Stomach (tissue), 9 donors: ENCODE data around the gene SH3GLB1. TPM values are rescaled to one million over a fixed set of nuclear protein-coding genes. Genes with fewer than 3 reads are reported as not detected.

Source experiments
- DNase-seq, 2 donors: peaks; one replicate each; pipeline versions ENCODE4 v3.0.0 to v3.0.0-alpha.2; 2013 to 2019
- H3K27ac ChIP-seq, 5 donors: fragments of 200-600 bp in 4 of 5; sonication (generic) in 4 of 5; one replicate each; pipeline ENCODE4 v1.5.1; 2013 to 2019; ENCODE audit warnings: mild to moderate bottlenecking in 1 of 5, moderate library complexity in 1 of 5
- H3K27me3 ChIP-seq, 3 donors: fragments of 200-600 bp; sonication (generic); one replicate each; pipeline ENCODE4 v1.5.1; 2017 to 2019; ENCODE audit warnings: mixed run types in 1 of 3
- H3K36me3 ChIP-seq, 4 donors: fragments of 200-600 bp; sonication (generic); 1 replicate in 3 of 4; 2 replicates in 1 of 4; pipeline ENCODE4 v1.5.1; 2016 to 2019
- H3K4me1 ChIP-seq, 4 donors: fragments of 200-600 bp; sonication (generic); one replicate each; pipeline ENCODE4 v1.5.1; 2016 to 2019
- H3K4me3 ChIP-seq, 4 donors: fragments of 200-600 bp; sonication (generic) in 3 of 4; one replicate each; pipeline ENCODE4 v1.5.1; 2016 to 2019; ENCODE audit warnings: mild to moderate bottlenecking in 1 of 4
- H3K9me3 ChIP-seq, 4 donors: fragments of 200-600 bp; sonication (generic); one replicate each; pipeline ENCODE4 v1.5.1; 2016 to 2019
- EP300 ChIP-seq: sonication (generic); formaldehyde crosslinking; IDR thresholded peaks from one replicate; pipeline ENCODE4 v1.6.1; 2017; ENCODE audit warnings: antibody characterized with exemption
- POLR2A ChIP-seq, 4 donors: fragments of 450-650 bp; IDR thresholded peaks; one replicate each; pipeline ENCODE4 v1.6.1; 2016; ENCODE audit warnings: antibody characterized with exemption in 4 of 4, control low read depth in 2 of 4, mild to moderate bottlenecking in 1 of 4, moderate library complexity in 1 of 4
- POLR2AphosphoS5 ChIP-seq, 3 donors: sonication (generic); formaldehyde crosslinking; IDR thresholded peaks; one replicate each; pipeline ENCODE4 v1.6.1; 2016; ENCODE audit warnings: antibody characterized with exemption in 3 of 3
- WGBS, 5 donors: extraction: QIAGEN DNeasy Blood & Tissue Kit in 3 of 5; methylation state at CpG; one replicate each; pipeline versions ENCODE4 v1.1.5 to v1.1.7; 2013 to 2018; 5-methylcytosine and 5-hydroxymethylcytosine counted together
- intact Hi-C: fragments of 100-400 bp; cut with DNase I; formaldehyde crosslinking; loops from one replicate; pipeline ENCODE4 v1.15.1; 2023; ENCODE audit warnings: low total_unique reads
- polyA plus RNA-seq, 3 donors: library from polyadenylated mRNA; stranded (reverse); fragments of 200-250 nt; gene quantifications; one replicate each; pipeline ENCODE4 v1.2.3, GENCODE V29; 2013
- total RNA-seq, 5 donors: library from RNA; depleted of rRNA; stranded (reverse); fragments of >200 nt; gene quantifications; one replicate each; pipeline versions ENCODE4 v1.1.0 to v1.2.3, GENCODE V29; 2014 to 2016
- TF ChIP-seq, protein P1 (sequence below), 7 experiments: fragments of 450-650 bp in 4 of 7; fragments of 200-600 bp in 3 of 7; sonication (generic) in 3 of 7; IDR thresholded peaks; one replicate each; pipeline ENCODE4 v1.5.1; 2016 to 2019; ENCODE audit warnings: antibody characterized with exemption in 7 of 7, control low read depth in 2 of 7, mild to moderate bottlenecking in 1 of 7
- donor health status: healthy with polysubstance abuse.
- donor health status: Bipolar disorder and iron deficiency.
- donor health status: healthy.

Gene SH3GLB1
- total and polyA plus RNA-seq, 8 donors: 25.2 to 95.5 (median 39.7) TPM

DNA sequence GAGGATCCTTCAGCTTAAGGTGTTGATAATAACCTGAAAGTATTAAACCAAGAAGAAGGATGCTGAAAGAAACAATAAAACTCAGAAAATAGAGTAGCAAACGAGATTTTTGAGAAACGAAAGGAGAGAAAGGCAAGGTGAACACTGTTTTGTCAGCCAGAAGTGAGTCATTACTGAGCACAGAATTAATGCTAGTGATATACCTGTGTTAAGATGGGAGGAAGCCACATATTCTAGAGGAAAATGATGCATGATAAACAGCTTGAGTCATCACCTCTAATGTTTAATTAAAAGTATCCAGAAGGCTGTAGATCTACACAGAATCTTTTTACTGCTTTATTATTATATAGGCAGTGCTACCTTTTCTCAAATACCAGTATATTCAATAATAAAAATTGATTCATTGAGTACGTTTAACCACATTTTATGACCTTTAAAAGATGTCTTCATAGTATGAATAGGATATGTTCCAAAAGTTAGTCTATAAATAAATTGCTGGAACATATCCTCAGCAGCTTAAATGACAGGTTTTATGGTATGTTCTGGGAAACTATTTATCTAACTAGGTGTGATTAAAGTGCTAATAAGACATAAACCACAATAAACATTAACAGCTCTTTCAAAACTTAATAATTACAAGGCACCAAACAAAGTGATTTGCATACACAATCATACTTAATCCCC, 10.3 kb downstream of the SH3GLB1 start:
- WGBS, 5 donors: 46 to 64% (median 61%) methylated on average over 3 of the region's 3 CpGs
- H3K9me3 ChIP-seq: no peaks in the 10 kb centered on the region

DNA sequence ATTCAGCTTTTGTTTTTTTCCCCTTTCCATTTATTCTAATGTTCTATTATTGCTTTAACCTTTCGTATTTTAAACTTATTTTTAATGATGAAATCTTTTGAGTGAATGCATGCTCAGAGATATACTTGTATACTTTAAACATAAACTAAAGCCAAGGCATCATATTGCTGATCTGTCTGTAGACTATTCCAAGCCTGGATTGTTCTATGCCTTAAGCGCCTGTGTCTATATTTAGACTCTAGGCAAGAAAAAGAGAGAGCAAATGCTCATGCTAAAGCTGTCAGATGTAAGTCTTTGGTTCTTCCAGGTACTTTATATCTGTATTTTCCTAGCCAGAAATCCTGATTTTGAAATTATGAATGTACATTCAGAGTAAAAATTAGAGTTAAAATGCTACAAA, 14.4 kb downstream of the SH3GLB1 start:
- Histone ChIP-seq H3K36me3 (peaks cover 10 to 73% (median 63%) of the 10 kb centered on the region in 4 donors), H3K4me3 (no peak overlapping the region)
- TF ChIP-seq, protein P1, sequence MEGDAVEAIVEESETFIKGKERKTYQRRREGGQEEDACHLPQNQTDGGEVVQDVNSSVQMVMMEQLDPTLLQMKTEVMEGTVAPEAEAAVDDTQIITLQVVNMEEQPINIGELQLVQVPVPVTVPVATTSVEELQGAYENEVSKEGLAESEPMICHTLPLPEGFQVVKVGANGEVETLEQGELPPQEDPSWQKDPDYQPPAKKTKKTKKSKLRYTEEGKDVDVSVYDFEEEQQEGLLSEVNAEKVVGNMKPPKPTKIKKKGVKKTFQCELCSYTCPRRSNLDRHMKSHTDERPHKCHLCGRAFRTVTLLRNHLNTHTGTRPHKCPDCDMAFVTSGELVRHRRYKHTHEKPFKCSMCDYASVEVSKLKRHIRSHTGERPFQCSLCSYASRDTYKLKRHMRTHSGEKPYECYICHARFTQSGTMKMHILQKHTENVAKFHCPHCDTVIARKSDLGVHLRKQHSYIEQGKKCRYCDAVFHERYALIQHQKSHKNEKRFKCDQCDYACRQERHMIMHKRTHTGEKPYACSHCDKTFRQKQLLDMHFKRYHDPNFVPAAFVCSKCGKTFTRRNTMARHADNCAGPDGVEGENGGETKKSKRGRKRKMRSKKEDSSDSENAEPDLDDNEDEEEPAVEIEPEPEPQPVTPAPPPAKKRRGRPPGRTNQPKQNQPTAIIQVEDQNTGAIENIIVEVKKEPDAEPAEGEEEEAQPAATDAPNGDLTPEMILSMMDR (IDR thresholded peaks at IDR 0.05): no peak
- no peak for TF ChIP-seq POLR2A (IDR thresholded peaks at IDR 0.05)
- no peak for TF ChIP-seq POLR2AphosphoS5 (IDR thresholded peaks at IDR 0.05)
- TF ChIP-seq EP300: no peak

More for the DNA sequence above, 10.3 kb downstream of the SH3GLB1 start:
- Histone ChIP-seq H3K27ac (no peak overlapping the region), H3K4me1 (peaks cover 10 to 86% (median 53%) of the 10 kb centered on the region in 4 donors), H3K36me3 (peaks cover 0 to 32% (median 23%) of the 10 kb centered on the region in 4 donors), H3K27me3 (no peaks in the 10 kb centered on the region), H3K4me3 (no peak overlapping the region)
- TF ChIP-seq EP300 (no peak), POLR2AphosphoS5 (IDR thresholded peaks at IDR 0.05) (no peak), POLR2A (IDR thresholded peaks at IDR 0.05) (no peak)
- TF ChIP-seq, protein P1 (IDR thresholded peaks at IDR 0.05): no peak
- intact Hi-C loops: no loop called here
- DNase-seq: no peak

DNA sequence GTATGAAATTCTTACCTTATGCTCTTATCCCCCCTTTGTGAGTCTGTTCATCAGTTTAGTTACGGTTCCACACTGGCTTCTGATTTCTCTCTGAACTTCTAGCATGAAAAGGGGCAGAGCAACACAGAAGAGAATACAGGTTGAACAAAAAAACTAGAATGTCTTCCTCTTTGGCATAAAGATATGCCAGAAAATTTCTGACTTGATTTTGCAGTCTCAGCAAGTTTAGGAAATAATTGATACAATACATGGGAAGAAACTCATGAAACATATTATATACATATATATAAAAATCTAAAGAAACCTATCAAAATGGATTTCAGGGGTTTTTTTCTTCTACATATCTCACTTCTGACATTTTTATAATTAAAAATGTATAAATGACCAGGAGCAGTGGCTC, 27.0 kb downstream of the SH3GLB1 start:
- no peak overlapping the region for H3K27ac ChIP-seq
- no peaks in the 10 kb centered on the region for H3K9me3 ChIP-seq
- intact Hi-C loops: no loop called here
- H3K4me1 ChIP-seq: peaks cover 0 to 8% (median 1%) of the 10 kb centered on the region in 4 donors
- DNase-seq: no peak
- H3K4me3 ChIP-seq: no peak overlapping the region
- no peaks in the 10 kb centered on the region for H3K27me3 ChIP-seq
- TF ChIP-seq POLR2AphosphoS5 (IDR thresholded peaks at IDR 0.05) (no peak), EP300 (no peak), POLR2A (IDR thresholded peaks at IDR 0.05) (no peak)
- TF ChIP-seq, protein P1 (IDR thresholded peaks at IDR 0.05): no peak
- 93 to 100% (median 95%) methylated on average over 1 of the region's 1 CpG for WGBS, 5 donors
- peaks cover 27 to 82% (median 68%) of the 10 kb centered on the region in 4 donors for H3K36me3 ChIP-seq

More for the DNA sequence above, 14.4 kb downstream of the SH3GLB1 start:
- WGBS, 5 donors: 75 to 81% (median 77%) methylated on average over 2 of the region's 2 CpGs
- H3K27ac ChIP-seq: no peak overlapping the region
- no peaks in the 10 kb centered on the region for H3K9me3 ChIP-seq
- intact Hi-C loops: no loop called here
- peaks cover 10 to 45% (median 30%) of the 10 kb centered on the region in 4 donors for H3K4me1 ChIP-seq
- no peaks in the 10 kb centered on the region for H3K27me3 ChIP-seq
- no peak for DNase-seq

DNA sequence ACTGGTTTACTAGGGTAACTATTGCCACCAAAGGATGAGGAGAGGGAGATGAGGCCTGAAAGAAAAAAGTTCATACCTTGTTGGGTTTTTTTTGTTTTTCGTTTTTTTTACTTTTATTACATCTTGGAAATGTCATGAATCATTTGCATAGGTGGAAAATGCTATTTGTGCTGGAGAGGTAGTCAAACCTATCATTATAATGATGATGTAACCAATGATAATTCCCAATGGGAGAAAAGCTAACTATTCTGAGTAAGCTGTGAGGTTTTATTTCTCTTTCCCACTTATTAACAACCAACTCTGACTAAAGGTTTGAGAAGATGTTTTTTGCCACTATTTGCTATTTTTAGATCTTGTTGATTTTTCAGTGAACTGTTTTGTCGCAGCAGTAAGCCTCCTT, 29.0 kb downstream of the SH3GLB1 start:
- no peaks in the 10 kb centered on the region for H3K9me3 ChIP-seq
- TF ChIP-seq POLR2A (IDR thresholded peaks at IDR 0.05) (no peak), POLR2AphosphoS5 (IDR thresholded peaks at IDR 0.05) (no peak), EP300 (no peak)
- TF ChIP-seq, protein P1 (IDR thresholded peaks at IDR 0.05): no peak
- no peak overlapping the region for H3K4me3 ChIP-seq
- no peak for DNase-seq
- H3K4me1 ChIP-seq: peaks cover 0 to 8% (median 1%) of the 10 kb centered on the region in 4 donors
- H3K36me3 ChIP-seq: peaks cover 41 to 86% (median 78%) of the 10 kb centered on the region in 4 donors
- no peaks in the 10 kb centered on the region for H3K27me3 ChIP-seq
- H3K27ac ChIP-seq: no peak overlapping the region
- 25 to 29% (median 26%) methylated on average over 2 of the region's 2 CpGs for WGBS, 5 donors
- intact Hi-C loops: no loop called here
